Thyroid gland (tissue), 4 donors: ENCODE results near the gene C11orf98. TPM values are rescaled to one million over a fixed set of nuclear protein-coding genes. Genes with fewer than 3 reads are reported as not detected.
A peak's percentile ranks its signal among the peaks of the same experiment; 100 is the strongest.

Experiments
- DNase-seq, 2 donors: peaks; one replicate each; pipeline ENCODE4 v3.0.0-alpha.2; 2019
- H3K27ac ChIP-seq, 3 donors: fragments of 200-600 bp; sonication (generic); 1 replicate in 2 of 3; 2 replicates in 1 of 3; pipeline ENCODE4 v1.5.1; 2016 to 2019; ENCODE audit warnings: mild to moderate bottlenecking in 1 of 3, moderate library complexity in 1 of 3
- H3K27me3 ChIP-seq: fragments of 200-600 bp; sonication (generic); one replicate; pipeline ENCODE4 v1.5.1; 2019
- H3K36me3 ChIP-seq, 2 donors: fragments of 200-600 bp; sonication (generic); one replicate each; pipeline ENCODE4 v1.5.1; 2016 to 2019
- H3K4me1 ChIP-seq, 2 donors: fragments of 200-600 bp; sonication (generic); one replicate each; pipeline ENCODE4 v1.5.1; 2017 to 2019
- H3K4me3 ChIP-seq, 3 donors: fragments of 200-600 bp; sonication (generic); replicated peaks in 1 of 3; 1 replicate in 2 of 3; 2 replicates in 1 of 3; pipeline ENCODE4 v1.5.1; 2016; ENCODE audit warnings: mild to moderate bottlenecking in 1 of 3
- H3K9me3 ChIP-seq: fragments of 200-600 bp; sonication (generic); one replicate; pipeline ENCODE4 v1.5.1; 2017
- POLR2A ChIP-seq, 2 donors: fragments of 450-650 bp; IDR thresholded peaks; one replicate each; pipeline ENCODE4 v1.6.1; 2017; ENCODE audit warnings: antibody characterized with exemption in 2 of 2, mild to moderate bottlenecking in 2 of 2, moderate library complexity in 1 of 2
- WGBS, 2 donors: methylation state at CpG; one replicate each; pipeline ENCODE4 v1.1.5; 2017; 5-methylcytosine and 5-hydroxymethylcytosine counted together
- intact Hi-C: fragments of 100-400 bp; cut with DNase I; formaldehyde crosslinking; loops from one replicate; pipeline ENCODE4 v1.15.1; 2023
- total RNA-seq, 4 donors: library from RNA; depleted of rRNA; stranded (reverse); fragments of >200 nt; gene quantifications; one replicate each; pipeline ENCODE4 v1.2.3, GENCODE V29; 2016
- TF ChIP-seq, protein P1 (sequence below), 6 experiments: fragments of 200-600 bp in 3 of 6; fragments of 450-650 bp in 3 of 6; sonication (generic) in 3 of 6; IDR thresholded peaks; one replicate each; pipeline ENCODE4 v1.5.1; 2016 to 2019; ENCODE audit warnings: antibody characterized with exemption in 6 of 6, mild to moderate bottlenecking in 2 of 6, inconsistent platforms in 1 of 6, moderate library complexity in 1 of 6

Gene C11orf98
- total RNA-seq: 10 to 100 TPM; 24.1 to 34.5 (median 29.6) TPM

DNA sequence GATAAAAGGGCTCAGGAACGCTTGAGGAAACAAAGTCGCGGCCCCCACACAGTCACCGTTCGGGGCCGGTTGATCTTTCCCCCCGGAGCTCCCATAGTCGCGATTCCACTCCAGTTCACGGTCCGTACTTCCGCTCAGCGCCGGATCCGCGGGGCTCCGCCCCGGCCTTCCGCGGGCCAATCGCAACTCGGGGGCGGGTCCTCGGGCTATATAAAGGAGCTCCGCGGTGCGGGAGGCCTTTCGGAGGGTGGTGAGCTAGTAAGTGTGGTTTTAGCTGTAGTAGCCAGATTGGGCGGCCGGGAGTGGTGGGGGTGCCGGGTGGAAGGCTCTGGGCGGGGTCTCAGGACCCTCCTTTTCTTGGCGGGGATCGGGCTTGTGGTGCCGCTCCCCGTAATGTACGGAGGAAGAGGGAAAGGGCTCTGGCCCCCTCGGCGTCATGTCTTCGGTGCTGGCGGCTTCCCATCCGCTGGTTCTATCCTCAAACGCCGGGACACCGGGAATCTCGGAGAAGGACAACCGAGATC lies at the start of gene C11orf98, which contains the start of gene CSKMT:
Gene C11orf98 (minus strand): TSS at position 136 of the 524 bp plus-strand sequence. CDS start 41 bp downstream, at position 95.
Gene CSKMT (plus strand): TSS at position 238 of the 524 bp plus-strand sequence. CDS start 568 bp downstream, outside the sequence.
- Histone ChIP-seq H3K27me3 (no peaks in the 10 kb centered on the region), H3K9me3 (no peaks in the 10 kb centered on the region), H3K27ac (peak within 1 kb of the TSS; percentile 63 to 79 (median 77)), H3K4me1 (peaks cover 10 to 16% of the 10 kb centered on the region in 2 donors), H3K36me3 (no peaks in the 10 kb centered on the region), H3K4me3 (peak within 1 kb of the TSS; percentile 63 to 93 (median 82))
- intact Hi-C loops: no loop called here
- WGBS, 2 donors: 0 to 2% methylated on average over 5 to 10 of the region's 47 CpGs
- peak; percentile 89 to 99 for TF ChIP-seq POLR2A (IDR thresholded peaks at IDR 0.05)
- TF ChIP-seq, protein P1, sequence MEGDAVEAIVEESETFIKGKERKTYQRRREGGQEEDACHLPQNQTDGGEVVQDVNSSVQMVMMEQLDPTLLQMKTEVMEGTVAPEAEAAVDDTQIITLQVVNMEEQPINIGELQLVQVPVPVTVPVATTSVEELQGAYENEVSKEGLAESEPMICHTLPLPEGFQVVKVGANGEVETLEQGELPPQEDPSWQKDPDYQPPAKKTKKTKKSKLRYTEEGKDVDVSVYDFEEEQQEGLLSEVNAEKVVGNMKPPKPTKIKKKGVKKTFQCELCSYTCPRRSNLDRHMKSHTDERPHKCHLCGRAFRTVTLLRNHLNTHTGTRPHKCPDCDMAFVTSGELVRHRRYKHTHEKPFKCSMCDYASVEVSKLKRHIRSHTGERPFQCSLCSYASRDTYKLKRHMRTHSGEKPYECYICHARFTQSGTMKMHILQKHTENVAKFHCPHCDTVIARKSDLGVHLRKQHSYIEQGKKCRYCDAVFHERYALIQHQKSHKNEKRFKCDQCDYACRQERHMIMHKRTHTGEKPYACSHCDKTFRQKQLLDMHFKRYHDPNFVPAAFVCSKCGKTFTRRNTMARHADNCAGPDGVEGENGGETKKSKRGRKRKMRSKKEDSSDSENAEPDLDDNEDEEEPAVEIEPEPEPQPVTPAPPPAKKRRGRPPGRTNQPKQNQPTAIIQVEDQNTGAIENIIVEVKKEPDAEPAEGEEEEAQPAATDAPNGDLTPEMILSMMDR (IDR thresholded peaks at IDR 0.05): no peak
- DNase-seq: peak; percentile 94 to 95

DNA sequence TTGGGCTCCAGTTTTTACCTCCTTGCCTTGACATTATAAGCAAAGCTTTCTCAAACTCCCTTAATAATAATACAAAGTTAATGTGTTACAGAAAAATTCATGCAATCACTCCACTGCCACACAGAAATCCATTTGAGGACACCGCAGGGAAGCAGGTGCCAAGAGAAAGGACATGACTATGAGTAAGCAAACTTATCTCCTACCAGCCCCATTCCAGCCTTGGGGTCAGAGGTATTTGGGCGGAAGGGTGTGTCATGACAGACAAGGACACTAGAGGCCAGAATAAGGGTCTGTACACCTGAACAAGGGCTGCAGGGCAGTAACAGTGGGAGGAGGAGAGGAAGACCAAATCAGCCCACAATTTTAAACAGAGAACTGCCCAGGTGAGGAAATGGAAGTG lies 48.3 kb upstream of the C11orf98 start:
- TF ChIP-seq, protein P1 (IDR thresholded peaks at IDR 0.05): no peak
- no peak for TF ChIP-seq POLR2A (IDR thresholded peaks at IDR 0.05)
- intact Hi-C loops: no loop called here
- H3K4me1 ChIP-seq: peaks cover 13 to 14% of the 10 kb centered on the region in 2 donors
- 96 to 97% methylated on average over 2 of the region's 2 CpGs for WGBS, 2 donors
- no peak overlapping the region for H3K4me3 ChIP-seq
- no peak for DNase-seq
- H3K36me3 ChIP-seq: peaks cover 56 to 69% of the 10 kb centered on the region in 2 donors
- no peaks in the 10 kb centered on the region for H3K27me3 ChIP-seq
- H3K27ac ChIP-seq: no peak overlapping the region
- no peaks in the 10 kb centered on the region for H3K9me3 ChIP-seq

DNA sequence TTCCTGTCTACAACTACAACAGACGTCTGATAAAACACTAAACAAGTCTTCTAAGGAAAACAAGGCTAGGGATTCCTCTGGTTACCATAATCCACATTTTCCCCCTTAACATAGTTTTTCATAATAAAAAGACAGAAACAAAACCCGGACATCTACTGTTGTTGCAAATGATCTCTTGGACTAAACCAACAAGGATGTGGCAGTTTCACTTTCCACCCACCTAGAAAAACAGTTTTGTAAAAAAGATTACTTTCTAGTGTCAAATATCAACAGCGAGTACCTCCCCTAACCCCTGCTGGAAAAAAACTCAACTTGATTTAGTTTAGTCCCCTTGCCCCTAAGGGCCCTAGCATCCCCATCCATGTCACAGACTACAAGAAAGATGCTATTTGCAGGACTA lies 47.9 kb upstream of the C11orf98 start:
- intact Hi-C loops: no loop called here
- Histone ChIP-seq H3K27ac (no peak overlapping the region), H3K4me3 (no peak overlapping the region), H3K9me3 (no peaks in the 10 kb centered on the region), H3K36me3 (peaks cover 51 to 64% of the 10 kb centered on the region in 2 donors), H3K4me1 (peaks cover 14 to 16% of the 10 kb centered on the region in 2 donors), H3K27me3 (no peaks in the 10 kb centered on the region)
- DNase-seq: no peak
- 53 to 74% methylated on average over 3 of the region's 3 CpGs for WGBS, 2 donors
- TF ChIP-seq, protein P1 (IDR thresholded peaks at IDR 0.05): no peak
- TF ChIP-seq POLR2A (IDR thresholded peaks at IDR 0.05): no peak

DNA sequence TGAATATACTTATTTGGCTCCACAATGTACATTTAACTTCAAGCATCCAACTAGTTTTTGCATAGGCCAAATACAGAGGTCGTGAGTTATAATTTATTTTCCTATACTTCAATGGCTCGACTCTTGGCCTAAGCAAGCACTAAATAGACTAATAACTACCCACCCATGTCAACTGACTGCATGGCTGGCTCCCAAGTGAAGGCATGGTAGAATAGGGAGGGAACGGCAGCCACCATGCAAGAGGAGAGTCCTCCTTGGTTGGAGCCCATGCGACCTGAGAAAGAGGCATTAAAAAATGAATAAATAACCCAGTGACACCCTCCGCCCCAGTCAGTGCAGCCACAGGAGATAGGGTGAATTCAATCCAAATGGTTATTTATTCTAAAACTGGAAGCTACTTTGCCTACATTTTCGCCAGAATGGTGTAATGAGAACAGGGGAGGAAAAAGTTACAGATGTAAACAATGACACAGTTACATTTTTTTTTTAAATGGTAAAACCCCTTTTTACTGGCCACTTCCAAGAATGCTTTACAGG lies 47.3 kb upstream of the C11orf98 start:
- DNase-seq: no peak
- peaks cover 14 to 16% of the 10 kb centered on the region in 2 donors for H3K4me1 ChIP-seq
- peaks cover 46 to 59% of the 10 kb centered on the region in 2 donors for H3K36me3 ChIP-seq
- WGBS, 2 donors: 87% methylated on average over 6 of the region's 6 CpGs
- no peak overlapping the region for H3K27ac ChIP-seq
- intact Hi-C loops: no loop called here
- TF ChIP-seq, protein P1 (IDR thresholded peaks at IDR 0.05): no peak
- no peak overlapping the region for H3K4me3 ChIP-seq
- no peaks in the 10 kb centered on the region for H3K9me3 ChIP-seq
- no peaks in the 10 kb centered on the region for H3K27me3 ChIP-seq

DNA sequence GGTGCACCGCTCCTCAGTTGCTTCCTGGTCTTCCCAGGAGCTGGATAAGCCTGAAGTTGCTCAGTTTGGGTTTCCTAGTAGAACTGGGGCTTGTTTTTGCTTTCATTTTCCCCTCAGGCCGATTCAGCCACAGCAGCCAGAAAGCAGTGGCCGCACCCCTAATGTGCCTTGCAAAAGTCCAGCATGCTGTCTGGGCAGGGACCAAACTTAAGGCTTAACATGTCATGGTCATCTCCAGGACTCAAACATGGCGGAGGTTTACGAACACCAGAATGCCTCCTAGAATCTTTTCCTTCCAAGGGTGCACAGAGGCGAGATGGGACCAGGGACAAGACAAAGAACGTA lies 45.0 kb upstream of the C11orf98 start:
- peaks cover 23 to 36% of the 10 kb centered on the region in 2 donors for H3K36me3 ChIP-seq
- WGBS, 2 donors: 76 to 78% methylated on average over 7 of the region's 7 CpGs
- intact Hi-C loops: no loop called here
- no peaks in the 10 kb centered on the region for H3K27me3 ChIP-seq
- H3K4me1 ChIP-seq: peaks cover 20 to 29% of the 10 kb centered on the region in 2 donors
- peak overlapping the region; percentile 1 to 42 (median 21) for H3K4me3 ChIP-seq
- H3K27ac ChIP-seq: peak overlapping the region; percentile 84 to 93 (median 88)
- peak in 1 of 2 donors; percentile 19 for DNase-seq
- TF ChIP-seq POLR2A (IDR thresholded peaks at IDR 0.05): no peak
- TF ChIP-seq, protein P1 (IDR thresholded peaks at IDR 0.05): no peak
- no peaks in the 10 kb centered on the region for H3K9me3 ChIP-seq
